B cell (primary cell): Measurements from ENCODE around the gene PCDHGB5. TPM values are rescaled to one million over a fixed set of nuclear protein-coding genes. Genes with fewer than 3 reads are reported as not detected.

ENCODE experiments used
- ATAC-seq: fragments of 200-7000 bp; cut with Tn5 transposase; one replicate; pipeline ENCODE4 v1.10.0; 2021; ENCODE audit warnings: low read depth, mild to moderate bottlenecking, moderate number of reproducible peaks, moderate library complexity
- CTCF ChIA-PET: fragments of 350-600 bp; sonication (Branson Sonifier 250); formaldehyde crosslinking; loops from one replicate; lab custom pipeline; 2021; ENCODE audit warnings: antibody characterized with exemption, inconsistent platforms; lab: Charles Lee
- POLR2A ChIA-PET: fragments of 350-600 bp; sonication (Branson Sonifier 250); formaldehyde crosslinking; loops from one replicate; lab custom pipeline; 2021; ENCODE audit warnings: antibody characterized with exemption; lab: Charles Lee
- DNase-seq: peaks from one replicate; pipeline ENCODE4 v3.0.0; 2013
- H2AFZ ChIP-seq: 2 replicates; pipeline ENCODE4 v1.6.1; 2012; ENCODE audit warnings: mild to moderate bottlenecking, low read depth, low read length; ENCODE audit not compliant: insufficient read depth, poor library complexity, severe bottlenecking
- H3K27ac ChIP-seq, 2 donors: 1 replicate in 1 of 2; 2 replicates in 1 of 2; pipeline ENCODE4 v1.5.1; 2012 to 2013; ENCODE audit warnings: low read length in 2 of 2, mild to moderate bottlenecking in 2 of 2, moderate library complexity in 1 of 2
- H3K27me3 ChIP-seq, 4 experiments: fragments of 200-600 bp in 1 of 4; sonication (generic) in 1 of 4; replicated peaks in 1 of 4; 1 replicate in 2 of 4; 2 replicates in 2 of 4; pipeline versions ENCODE4 v1.6.1 to v1.7.0; 2013 to 2016; ENCODE audit warnings: low read length in 3 of 4, mild to moderate bottlenecking in 2 of 4, mixed read lengths in 1 of 4, moderate library complexity in 1 of 4; ENCODE audit not compliant: insufficient read depth in 4 of 4, control insufficient read depth in 3 of 4; ENCODE audit errors: control extremely low read depth in 1 of 4
- H3K36me3 ChIP-seq, 2 experiments: replicated peaks in 1 of 2; 1 replicate in 1 of 2; 2 replicates in 1 of 2; pipeline versions ENCODE4 v1.6.1 to v1.7.1; 2013; ENCODE audit warnings: low read length in 1 of 2; ENCODE audit not compliant: insufficient read depth in 2 of 2, control insufficient read depth in 1 of 2; ENCODE audit errors: control extremely low read depth in 1 of 2, extremely low read depth in 1 of 2
- H3K4me1 ChIP-seq, 2 donors: fragments of 200-600 bp in 1 of 2; sonication (generic) in 1 of 2; 1 replicate in 1 of 2; 2 replicates in 1 of 2; pipeline versions ENCODE4 v1.5.1 to v1.6.1; 2013 to 2017; ENCODE audit warnings: low read length in 2 of 2; ENCODE audit not compliant: control insufficient read depth in 2 of 2, insufficient read depth in 2 of 2
- H3K4me2 ChIP-seq: replicated peaks from 2 replicates; pipeline ENCODE3; 2012; ENCODE audit warnings: mild to moderate bottlenecking, low read depth, low read length; ENCODE audit not compliant: poor library complexity, severe bottlenecking
- H3K4me3 ChIP-seq, 5 experiments: fragments of 200-600 bp in 1 of 5; sonication (generic) in 1 of 5; 1 replicate in 3 of 5; 2 replicates in 2 of 5; pipeline versions ENCODE4 v1.5.1 to v1.7.0; 2011 to 2016; ENCODE audit warnings: low read length in 4 of 5, mild to moderate bottlenecking in 4 of 5, low read depth in 2 of 5, control low read depth in 1 of 5, moderate library complexity in 1 of 5; ENCODE audit not compliant: insufficient read depth in 1 of 5; ENCODE audit errors: control extremely low read depth in 1 of 5, extremely low read depth in 1 of 5
- H3K79me2 ChIP-seq: fragments of 200-600 bp; sonication (generic); one replicate; pipeline ENCODE4 v1.6.0; 2016; ENCODE audit warnings: low read length; ENCODE audit not compliant: control insufficient read depth, insufficient read depth
- H3K9ac ChIP-seq: fragments of 200-600 bp; sonication (generic); 2 replicates; pipeline ENCODE4 v1.6.1; 2017; ENCODE audit warnings: mild to moderate bottlenecking, low read length, moderate library complexity
- H3K9me3 ChIP-seq, 3 donors: one replicate each; pipeline versions ENCODE4 v1.6.1 to v1.7.1; 2013; ENCODE audit warnings: low read length in 2 of 3; ENCODE audit not compliant: control insufficient read depth in 2 of 3, insufficient read depth in 1 of 3; ENCODE audit errors: control extremely low read depth in 1 of 3
- H4K20me1 ChIP-seq: 2 replicates; pipeline ENCODE4 v1.6.0; 2012; ENCODE audit warnings: mild to moderate bottlenecking, low read length; ENCODE audit not compliant: insufficient read depth, control insufficient read depth, poor library complexity, severe bottlenecking
- H3K27ac Mint-ChIP-seq: one replicate; pipeline ENCODE4 v1.8.0; 2021; ENCODE audit warnings: mixed read lengths
- H3K27me3 Mint-ChIP-seq: one replicate; pipeline ENCODE4 v1.8.0; 2021; ENCODE audit warnings: mixed read lengths
- H3K4me1 Mint-ChIP-seq: one replicate; pipeline ENCODE4 v1.8.0; 2021; ENCODE audit warnings: mixed read lengths
- H3K4me3 Mint-ChIP-seq: one replicate; pipeline ENCODE4 v1.8.0; 2021; ENCODE audit warnings: mixed read lengths
- H3K9me3 Mint-ChIP-seq: one replicate; pipeline ENCODE4 v1.8.0; 2022; ENCODE audit warnings: mixed read lengths; ENCODE audit not compliant: insufficient read depth
- EZH2 ChIP-seq: IDR thresholded peaks from 2 replicates; pipeline ENCODE4 v1.6.1; 2012; ENCODE audit warnings: borderline replicate concordance, low read depth, mild to moderate bottlenecking, moderate library complexity, low read length; ENCODE audit not compliant: insufficient read depth, poor library complexity, severe bottlenecking
- WGBS: methylation state at CpG from one replicate; pipeline ENCODE4 v1.1.5; 2013; ENCODE audit warnings: missing lambda C conversion rate; ENCODE audit not compliant: insufficient coverage; 5-methylcytosine and 5-hydroxymethylcytosine counted together
- intact Hi-C: fragments of 100-400 bp; cut with micrococcal nuclease; formaldehyde crosslinking; loops from one replicate; pipeline ENCODE4 v1.10.0; 2022
- polyA plus RNA-seq: library from polyadenylated mRNA; depleted of rRNA; stranded (reverse); fragments of >200 nt; gene quantifications from 2 replicates; pipeline ENCODE4 v1.2.3, GENCODE V29; 2012
- total RNA-seq, 2 donors: library from RNA; stranded (reverse); fragments of 120-200 nt in 1 of 2; gene quantifications; 1 replicate in 1 of 2; 2 replicates in 1 of 2; pipeline versions ENCODE4 v1.2.3 to v1.2.4, GENCODE V29; 2013 to 2022
- TF ChIP-seq, protein P1 (sequence below): fragments of 200-600 bp; IDR thresholded peaks from one replicate; pipeline ENCODE4 v1.8.0; 2022; ENCODE audit warnings: antibody characterized with exemption, mild to moderate bottlenecking

PCDHGB5 gene
- total and polyA plus RNA-seq, 2 donors (not counting 1 experiment from before 2014, with no cell fraction given), result 0.37 to 2.5 TPM

DNA sequence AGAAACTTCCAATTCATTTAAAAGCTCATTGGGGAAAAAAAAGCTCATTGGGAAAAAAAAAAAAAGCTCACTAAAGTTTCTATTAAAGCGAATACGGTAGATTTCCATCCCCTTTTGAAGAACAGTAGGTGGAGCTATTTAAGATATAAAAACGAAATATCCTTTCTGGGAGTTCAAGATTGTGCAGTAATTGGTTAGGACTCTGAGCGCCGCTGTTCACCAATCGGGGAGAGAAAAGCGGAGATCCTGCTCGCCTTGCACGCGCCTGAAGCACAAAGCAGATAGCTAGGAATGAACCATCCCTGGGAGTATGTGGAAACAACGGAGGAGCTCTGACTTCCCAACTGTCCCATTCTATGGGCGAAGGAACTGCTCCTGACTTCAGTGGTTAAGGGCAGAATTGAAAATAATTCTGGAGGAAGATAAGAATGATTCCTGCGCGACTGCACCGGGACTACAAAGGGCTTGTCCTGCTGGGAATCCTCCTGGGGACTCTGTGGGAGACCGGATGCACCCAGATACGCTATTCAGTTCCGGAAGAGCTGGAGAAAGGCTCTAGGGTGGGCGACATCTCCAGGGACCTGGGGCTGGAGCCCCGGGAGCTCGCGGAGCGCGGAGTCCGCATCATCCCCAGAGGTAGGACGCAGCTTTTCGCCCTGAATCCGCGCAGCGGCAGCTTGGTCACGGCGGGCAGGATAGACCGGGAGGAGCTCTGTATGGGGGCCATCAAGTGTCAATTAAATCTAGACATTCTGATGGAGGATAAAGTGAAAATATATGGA, 32.8 kb downstream of the PCDHGB5 start, which contains the start of gene PCDHGA12:
TSS of gene PCDHGA12 (plus strand) at position 176 of the 782 bp plus-strand sequence. CDS start at position 429, 253 bp downstream.
- peak within 1 kb of the TSS in 4 of 5 experiments; percentile 30 to 35 (median 32) for H3K4me3 ChIP-seq
- TF ChIP-seq, protein P1, sequence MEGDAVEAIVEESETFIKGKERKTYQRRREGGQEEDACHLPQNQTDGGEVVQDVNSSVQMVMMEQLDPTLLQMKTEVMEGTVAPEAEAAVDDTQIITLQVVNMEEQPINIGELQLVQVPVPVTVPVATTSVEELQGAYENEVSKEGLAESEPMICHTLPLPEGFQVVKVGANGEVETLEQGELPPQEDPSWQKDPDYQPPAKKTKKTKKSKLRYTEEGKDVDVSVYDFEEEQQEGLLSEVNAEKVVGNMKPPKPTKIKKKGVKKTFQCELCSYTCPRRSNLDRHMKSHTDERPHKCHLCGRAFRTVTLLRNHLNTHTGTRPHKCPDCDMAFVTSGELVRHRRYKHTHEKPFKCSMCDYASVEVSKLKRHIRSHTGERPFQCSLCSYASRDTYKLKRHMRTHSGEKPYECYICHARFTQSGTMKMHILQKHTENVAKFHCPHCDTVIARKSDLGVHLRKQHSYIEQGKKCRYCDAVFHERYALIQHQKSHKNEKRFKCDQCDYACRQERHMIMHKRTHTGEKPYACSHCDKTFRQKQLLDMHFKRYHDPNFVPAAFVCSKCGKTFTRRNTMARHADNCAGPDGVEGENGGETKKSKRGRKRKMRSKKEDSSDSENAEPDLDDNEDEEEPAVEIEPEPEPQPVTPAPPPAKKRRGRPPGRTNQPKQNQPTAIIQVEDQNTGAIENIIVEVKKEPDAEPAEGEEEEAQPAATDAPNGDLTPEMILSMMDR, result peak; percentile 68
- no peak for TF ChIP-seq EZH2
- DNase-seq (peak; percentile 65), ATAC-seq (peak; percentile 82)
- H3K4me2 ChIP-seq, result peak within 1 kb of the TSS; percentile 38
- H3K9ac ChIP-seq, result peak within 1 kb of the TSS; percentile 34
- H3K27ac Mint-ChIP-seq, result peak within 1 kb of the TSS; percentile 29
- H4K20me1 ChIP-seq, result no peaks in the 10 kb centered on the region
- H3K36me3 ChIP-seq, result no peaks in the 10 kb centered on the region
- POLR2A ChIA-PET, result interaction anchor here (0.5 to 1.6 kb wide), 2 partner anchors 116 to 133 kb away, joined by 3 to 7 read pairs; no protein-coding TSS in a partner anchor
- intact Hi-C loops, result loop anchor here (1.0 to 2.0 kb wide), 2 partner anchors 94 to 188 kb away; partner anchors contain the start of gene DIAPH1
- peaks cover 15 to 17% of the 10 kb centered on the region in 2 donors for H3K4me1 ChIP-seq
- peak within 1 kb of the TSS; percentile 49 for H2AFZ ChIP-seq
- no peak within 1 kb of the TSS for H3K27ac ChIP-seq
- WGBS, result 15% methylated on average over 29 of the region's 33 CpGs
- H3K27me3 ChIP-seq, result peaks cover 0 to 57% (median 30%) of the 10 kb centered on the region in 4 experiments
- peaks cover 0 to 57% (median 26%) of the 10 kb centered on the region in 3 donors for H3K9me3 ChIP-seq
- H3K27me3 Mint-ChIP-seq, result peaks cover 46% of the 10 kb centered on the region
- CTCF ChIA-PET, result interaction anchor here (0.7 to 4.4 kb wide), 34 partner anchors 9 to 677 kb away, joined by 3 to 68 read pairs (median 4); partner anchors contain the start of genes PCDHGA10, PCDHGA11, PCDHGA9 and PCDHGB3
- H3K79me2 ChIP-seq, result no peaks in the 10 kb centered on the region
- peak within 1 kb of the TSS; percentile 86 for H3K4me3 Mint-ChIP-seq
- peaks cover 3% of the 10 kb centered on the region for H3K9me3 Mint-ChIP-seq
- H3K4me1 Mint-ChIP-seq, result peaks cover 7% of the 10 kb centered on the region
